ENCODE results near the gene AIRE. TPM values are rescaled to one million over a fixed set of nuclear protein-coding genes. Genes with fewer than 3 reads are reported as not detected.

AIRE gene
- total RNA-seq, 1 experiment from 2014 or later = 0.17 TPM

GRCh38 chr21:44319407-44320065, 33.9 kb downstream of the AIRE start:
- Histone ChIP-seq H2BK5ac (ENCODE audit: insufficient read length, low read length) (no peak overlapping the region), H3K18ac (ENCODE audit: insufficient read length, low read depth, low read length) (no peak overlapping the region), H2BK120ac (ENCODE audit: low read depth, low read length, poor library complexity, severe bottlenecking) (no peak overlapping the region), H2BK15ac (ENCODE audit: low read depth, low read length) (no peak overlapping the region), H3K9ac (ENCODE audit: extremely low read depth, insufficient read length, low read length) (no peak overlapping the region), H4K20me1 (ENCODE audit: control insufficient read depth, insufficient read depth, insufficient read length) (no peaks in the 10 kb centered on the region), H3K23me2 (ENCODE audit: insufficient read length, low read depth, low read length, poor library complexity, severe bottlenecking) (no peaks in the 10 kb centered on the region), H3K4me1 (ENCODE audit: insufficient read depth, low read length) (no peaks in the 10 kb centered on the region), H3K79me1 (ENCODE audit: insufficient read depth, low read depth, low read length, poor library complexity, severe bottlenecking) (no peaks in the 10 kb centered on the region), H4K91ac (ENCODE audit: insufficient read length, low read depth, low read length) (no peak overlapping the region), H3K27me3 (ENCODE audit: insufficient read depth, low read length) (no peaks in the 10 kb centered on the region), H3K14ac (ENCODE audit: insufficient read depth, low read length) (no peak overlapping the region), H3K79me2 (ENCODE audit: insufficient read depth, low read length) (no peaks in the 10 kb centered on the region), H3K23ac (ENCODE audit: insufficient read length, low read depth, low read length) (no peak overlapping the region), H3T11ph (ENCODE audit: low read length) (no peak overlapping the region), H2AFZ (ENCODE audit: low read length) (no peak overlapping the region), H2BK12ac (ENCODE audit: insufficient read length, low read depth, low read length) (no peak overlapping the region), H3K9me3 (ENCODE audit: control insufficient read depth, low read depth, low read length) (no peaks in the 10 kb centered on the region), H3K4ac (ENCODE audit: low read depth, low read length) (no peak overlapping the region), H4K8ac (replicated peaks; ENCODE audit: insufficient read length, low read depth, low read length) (no peak overlapping the region), H2AK5ac (ENCODE audit: insufficient read length, low read length) (no peak overlapping the region), H3K4me2 (ENCODE audit: insufficient read depth, insufficient read length, low read length) (no peak overlapping the region), H3K27ac (ENCODE audit: insufficient read length, low read depth, low read length) (no peak overlapping the region), H2BK20ac (ENCODE audit: low read depth, low read length, poor library complexity, severe bottlenecking) (no peak overlapping the region), H4K5ac (ENCODE audit: insufficient read length, low read depth, low read length) (no peak overlapping the region), H3K56ac (ENCODE audit: insufficient read length, low read depth, low read length) (no peak overlapping the region)
- no CpG with 5 or more reads among the region's 35 CpGs for WGBS (ENCODE audit: extremely low coverage, insufficient read length, low lambda C conversion rate)
- Mint-ChIP-seq H3K36me3 (ENCODE audit: insufficient read depth in 1 of 3, low read depth in 3 of 3) (peaks cover 3 to 20% (median 15%) of the 10 kb centered on the region in 3 experiments), H3K27ac (peak overlapping the region in 2 of 3 experiments; percentile 49 to 62; a peak in 2 of 7 replicates), H3K9me3 (no peaks in the 10 kb centered on the region), H3K27me3 (ENCODE audit: low read depth) (no peaks in the 10 kb centered on the region), H3K4me3 (no peak overlapping the region), H3K4me1 (no peaks in the 10 kb centered on the region)
- no peak for DNase-seq
- TF ChIP-seq, protein P1, sequence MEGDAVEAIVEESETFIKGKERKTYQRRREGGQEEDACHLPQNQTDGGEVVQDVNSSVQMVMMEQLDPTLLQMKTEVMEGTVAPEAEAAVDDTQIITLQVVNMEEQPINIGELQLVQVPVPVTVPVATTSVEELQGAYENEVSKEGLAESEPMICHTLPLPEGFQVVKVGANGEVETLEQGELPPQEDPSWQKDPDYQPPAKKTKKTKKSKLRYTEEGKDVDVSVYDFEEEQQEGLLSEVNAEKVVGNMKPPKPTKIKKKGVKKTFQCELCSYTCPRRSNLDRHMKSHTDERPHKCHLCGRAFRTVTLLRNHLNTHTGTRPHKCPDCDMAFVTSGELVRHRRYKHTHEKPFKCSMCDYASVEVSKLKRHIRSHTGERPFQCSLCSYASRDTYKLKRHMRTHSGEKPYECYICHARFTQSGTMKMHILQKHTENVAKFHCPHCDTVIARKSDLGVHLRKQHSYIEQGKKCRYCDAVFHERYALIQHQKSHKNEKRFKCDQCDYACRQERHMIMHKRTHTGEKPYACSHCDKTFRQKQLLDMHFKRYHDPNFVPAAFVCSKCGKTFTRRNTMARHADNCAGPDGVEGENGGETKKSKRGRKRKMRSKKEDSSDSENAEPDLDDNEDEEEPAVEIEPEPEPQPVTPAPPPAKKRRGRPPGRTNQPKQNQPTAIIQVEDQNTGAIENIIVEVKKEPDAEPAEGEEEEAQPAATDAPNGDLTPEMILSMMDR (conservative IDR thresholded peaks at IDR 0.05) = no peak
